Stimulated activated CD4-positive, alpha-beta T cell treated with anti-CD3 and anti-CD28 coated beads, Interleukin-15, amount 100 ng/mL, for 24 hours (primary cell): ENCODE data around the gene PPP1CA.
A peak's percentile ranks its signal among the peaks of the same experiment; 100 is the strongest.

ENCODE experiments used
- DNase-seq: peaks from one replicate; pipeline ENCODE4 v3.0.0-alpha.2; 2020

Gene PPP1CA

GRCh38 chr11:67401495-67402191 lies at the start of gene PPP1CA:
Gene PPP1CA, minus strand, starts transcription at chr11:67401858. Its CDS starts 76 bp downstream, at chr11:67401782.
- DNase-seq, result peak; percentile 93

GRCh38 chr11:67450796-67451657 lies 49.4 kb upstream of the PPP1CA start:
- DNase-seq, result no peak

- no peak for DNase-seq
Measured at GRCh38 chr11:67449116-67449844, 47.6 kb upstream of the PPP1CA start.

GRCh38 chr11:67448220-67448609 lies 46.6 kb upstream of the PPP1CA start:
- no peak for DNase-seq

GRCh38 chr11:67445515-67445914 lies 43.9 kb upstream of the PPP1CA start:
- DNase-seq, result no peak

GRCh38 chr11:67442504-67443404 lies 41.1 kb upstream of the PPP1CA start:
- DNase-seq, result no peak

- no peak for DNase-seq
Measured at GRCh38 chr11:67441731-67442351, 40.2 kb upstream of the PPP1CA start.

- peak; percentile 48 for DNase-seq
Measured at GRCh38 chr11:67441098-67441563, 39.5 kb upstream of the PPP1CA start.

- DNase-seq, result peak; percentile 38
Measured at GRCh38 chr11:67440229-67441097, 38.8 kb upstream of the PPP1CA start.

GRCh38 chr11:67439321-67440228 lies 37.9 kb upstream of the PPP1CA start:
- DNase-seq, result peak; percentile 69

- peak; percentile 93 for DNase-seq
Measured at GRCh38 chr11:67438158-67438902, 36.7 kb upstream of the PPP1CA start.

- no peak for DNase-seq
Measured at GRCh38 chr11:67437809-67438157, 36.1 kb upstream of the PPP1CA start.

- DNase-seq, result peak; percentile 87
Measured at GRCh38 chr11:67437082-67437808, 35.6 kb upstream of the PPP1CA start, which contains the start of gene PTPRCAP. Gene PTPRCAP, minus strand, starts transcription at chr11:67437682. Its CDS starts 63 bp downstream, at chr11:67437619.

- peak; percentile 91 for DNase-seq
Measured at GRCh38 chr11:67436459-67437081, 34.9 kb upstream of the PPP1CA start.

- no peak for DNase-seq
Measured at GRCh38 chr11:67435727-67436458, 34.2 kb upstream of the PPP1CA start.

- DNase-seq, result peak; percentile 66
Measured at GRCh38 chr11:67435031-67435726, 33.5 kb upstream of the PPP1CA start.
